ENCODE measurements around the gene LMF2.

LMF2 gene

DNA sequence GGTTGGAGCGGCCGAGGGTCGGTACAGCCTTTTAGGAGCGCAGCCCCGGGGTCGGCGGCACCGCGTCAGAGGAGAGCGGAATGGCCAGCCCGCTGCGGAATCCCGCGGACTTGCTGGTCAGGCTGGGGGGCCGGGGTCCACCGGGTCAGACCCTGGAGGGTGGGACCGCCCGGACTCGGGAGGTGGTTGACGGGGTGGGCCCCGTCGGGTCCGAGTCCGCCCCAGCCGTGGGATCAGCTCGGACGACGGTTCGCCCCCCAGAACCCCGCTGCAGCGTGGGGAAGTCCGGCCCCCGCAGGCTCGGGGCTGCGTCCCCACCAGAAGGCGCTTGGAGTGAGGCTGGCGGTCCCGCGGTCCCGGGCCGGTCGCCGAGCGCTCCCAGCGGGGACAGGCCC, 26.5 kb downstream of the LMF2 start:
- no peak for DNase-seq

- no peak for DNase-seq
Measured at GRCh38 chr22:50479721-50480120, 27.8 kb downstream of the LMF2 start.

GRCh38 chr22:50477923-50478322, 29.6 kb downstream of the LMF2 start:
- DNase-seq = no peak

DNA sequence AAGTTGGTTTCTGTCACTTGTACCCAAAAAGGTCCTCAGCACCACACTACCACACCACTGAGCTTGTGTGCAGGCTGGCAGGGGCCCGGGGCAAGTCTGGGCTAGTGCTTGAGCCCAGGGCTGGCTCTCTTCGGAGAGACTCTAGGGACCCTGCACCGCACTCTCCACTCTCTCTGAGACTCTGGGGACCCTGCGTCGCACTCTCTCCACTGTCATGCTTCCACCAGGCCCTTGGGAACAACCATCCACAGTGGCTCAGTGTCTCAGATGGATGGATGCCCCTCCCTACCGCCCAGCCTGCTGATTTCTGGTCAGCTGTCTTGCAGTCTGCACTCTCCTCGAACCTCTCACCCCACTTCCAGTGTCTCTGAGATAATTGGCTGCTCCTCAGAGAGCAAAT, 30.6 kb downstream of the LMF2 start:
- no peak for DNase-seq

- DNase-seq = no peak
Measured at GRCh38 chr22:50475652-50476002, 31.9 kb downstream of the LMF2 start.

- DNase-seq = peak; percentile 70 to 85 (median 76)
Measured at GRCh38 chr22:50474710-50475651, 32.5 kb downstream of the LMF2 start, which contains the start of gene SBF1. Gene SBF1, minus strand, starts transcription at chr22:50475035. Its CDS starts 195 bp downstream, at chr22:50474840.

DNA sequence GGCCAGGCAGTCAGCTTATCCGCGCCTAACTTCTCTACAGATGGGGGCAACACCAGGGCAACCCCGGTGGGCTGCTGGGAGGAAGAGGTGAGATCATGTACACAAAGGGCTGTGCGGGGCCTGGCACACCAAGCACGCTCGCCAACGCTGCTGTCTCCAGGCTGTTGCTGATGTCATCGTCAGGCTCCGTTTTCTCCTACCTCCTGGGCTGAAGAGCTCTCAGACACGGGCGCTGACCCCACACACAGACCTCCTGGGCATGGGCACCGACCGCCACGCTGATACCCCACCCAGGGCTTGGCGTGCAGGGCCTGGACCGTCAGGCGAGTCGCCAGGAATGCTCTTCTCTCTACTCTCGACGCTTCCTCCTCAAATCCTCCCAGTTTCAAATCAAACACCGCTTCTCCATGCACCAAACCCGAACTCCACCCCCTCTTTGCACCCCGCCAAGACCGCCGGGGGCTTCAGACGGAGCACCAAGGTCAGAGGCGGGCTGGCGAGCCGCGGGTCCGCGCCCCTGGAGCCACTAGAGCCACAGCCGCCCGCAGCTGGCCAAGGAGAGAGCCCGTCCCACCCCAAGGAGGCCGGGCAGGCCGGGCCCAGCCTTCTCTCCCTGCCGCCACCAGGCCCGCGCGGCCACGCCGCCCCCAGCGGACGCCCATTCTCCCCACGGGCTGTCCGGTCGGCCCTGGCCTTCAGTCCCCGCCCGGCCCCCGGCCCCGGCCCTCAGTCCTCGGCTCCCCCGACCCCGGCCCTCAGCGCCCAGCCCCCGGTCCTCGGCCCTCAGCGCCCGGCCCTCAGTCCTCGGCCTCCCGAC, 33.4 kb downstream of the LMF2 start:
- DNase-seq = no peak

DNA sequence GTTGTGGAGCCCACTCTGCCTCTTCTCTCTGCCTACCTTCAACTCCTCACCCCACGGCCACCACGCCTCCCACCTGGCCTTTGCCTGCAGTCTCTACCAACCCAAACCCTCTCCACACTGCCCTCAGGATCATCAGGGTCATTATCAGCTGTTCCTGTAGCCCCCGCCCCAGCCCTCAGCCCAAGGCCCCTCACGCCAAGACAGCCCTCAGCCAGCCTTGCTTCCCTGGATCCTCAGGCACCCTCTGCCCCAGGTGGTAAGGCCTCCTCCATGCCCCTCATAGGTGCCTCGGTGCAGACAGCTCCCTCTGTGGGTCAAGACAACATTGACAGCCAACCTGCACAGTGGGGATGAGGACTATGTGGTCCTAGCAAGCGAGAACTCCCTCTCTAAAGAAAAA, 34.4 kb downstream of the LMF2 start:
- peak in 2 of 4 experiments; percentile 12 to 24 for DNase-seq

DNA sequence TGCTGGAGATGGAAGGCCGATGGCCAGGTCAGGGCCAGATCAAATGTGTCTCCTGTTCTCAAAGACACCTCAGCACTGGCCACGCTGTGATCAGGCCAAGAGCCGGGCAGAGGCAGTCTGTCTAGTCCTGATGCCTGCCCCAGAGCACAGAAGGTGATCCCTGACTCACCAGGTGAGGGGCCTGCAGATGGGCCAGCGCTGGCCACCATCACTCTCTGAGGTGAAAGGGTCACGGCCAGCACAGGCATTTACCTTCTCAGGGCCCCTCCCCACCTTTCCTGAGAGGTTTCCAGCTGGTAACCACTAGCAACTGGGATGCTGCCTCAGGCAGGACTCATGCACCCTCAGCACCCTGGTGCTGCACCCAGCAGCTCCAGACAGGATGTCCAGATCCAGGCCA, 35.5 kb downstream of the LMF2 start:
- DNase-seq = no peak

DNA sequence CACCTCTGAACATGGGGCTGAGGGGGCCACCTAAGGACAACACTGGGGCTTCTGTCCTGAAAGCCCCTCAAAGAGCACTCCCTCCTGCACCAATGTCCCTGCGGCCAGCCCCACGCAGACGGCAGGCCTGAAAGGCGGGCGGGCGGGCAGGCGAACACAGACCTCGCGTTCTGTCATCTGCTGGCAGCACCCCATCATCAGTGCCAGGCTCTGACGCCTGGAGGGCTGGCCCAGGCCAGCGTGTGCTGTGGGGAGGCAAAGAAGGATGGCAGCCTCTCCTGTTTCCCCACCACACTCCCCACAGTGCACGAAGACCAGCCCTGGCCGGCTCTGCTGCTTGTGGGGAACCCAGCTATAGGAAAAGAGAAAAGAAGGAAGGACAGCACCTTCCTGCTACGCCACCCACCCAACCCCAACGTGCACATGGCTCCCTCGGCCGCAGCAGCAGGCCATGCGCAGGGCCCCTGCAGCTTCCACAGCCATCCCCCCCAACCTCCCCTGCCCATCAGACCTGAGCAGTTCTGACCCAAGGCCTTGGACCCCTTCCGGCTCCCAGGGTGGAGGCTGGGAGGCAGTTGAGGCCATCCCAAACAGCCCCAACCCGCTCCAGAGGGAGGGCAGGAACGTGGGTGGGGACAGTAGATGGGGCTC, 36.2 kb downstream of the LMF2 start:
- DNase-seq = no peak

DNA sequence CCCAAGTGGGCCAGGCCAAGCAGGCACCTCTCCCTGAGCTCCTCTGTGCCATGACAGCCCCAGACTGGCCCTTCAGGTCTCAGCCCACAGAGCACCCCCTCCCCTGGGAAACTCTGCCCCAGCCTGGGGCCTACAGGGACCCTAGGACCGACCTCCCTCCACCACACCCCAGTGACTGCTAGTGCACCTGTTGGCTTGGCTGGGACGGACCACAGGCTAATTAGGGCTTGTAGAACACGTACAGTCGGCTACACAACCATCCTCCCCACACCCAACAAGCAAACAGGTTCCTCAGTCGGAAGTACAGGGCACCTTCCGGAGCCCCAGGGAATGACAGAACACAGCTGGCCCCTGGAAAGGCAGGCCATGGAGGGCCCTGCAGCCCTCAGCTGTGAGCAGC, 37.0 kb downstream of the LMF2 start:
- no peak for DNase-seq

GRCh38 chr22:50469377-50470305, 37.9 kb downstream of the LMF2 start:
- peak; percentile 76 to 98 (median 91) for DNase-seq

DNA sequence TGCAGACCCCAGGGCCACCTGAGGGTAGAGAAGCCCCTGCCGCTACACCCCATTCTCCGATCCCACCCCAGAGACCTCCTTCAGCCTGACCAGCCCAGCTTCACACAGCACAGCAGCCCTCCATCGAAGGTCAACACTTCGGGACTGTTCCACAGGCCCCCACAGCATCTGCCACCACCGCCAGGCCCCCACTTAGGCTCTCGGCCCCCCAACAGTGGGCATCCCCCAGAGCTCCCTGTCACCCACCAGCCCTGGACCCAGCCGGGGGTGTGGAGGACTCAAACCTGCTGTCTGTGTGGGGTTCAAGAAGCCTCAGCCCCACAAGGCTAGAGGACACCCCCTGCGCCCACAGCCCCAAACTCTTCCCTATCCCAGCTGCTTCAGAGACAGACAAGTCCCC, 38.9 kb downstream of the LMF2 start:
- no peak for DNase-seq

- DNase-seq = no peak
Measured at GRCh38 chr22:50467773-50468440, 39.6 kb downstream of the LMF2 start.

DNA sequence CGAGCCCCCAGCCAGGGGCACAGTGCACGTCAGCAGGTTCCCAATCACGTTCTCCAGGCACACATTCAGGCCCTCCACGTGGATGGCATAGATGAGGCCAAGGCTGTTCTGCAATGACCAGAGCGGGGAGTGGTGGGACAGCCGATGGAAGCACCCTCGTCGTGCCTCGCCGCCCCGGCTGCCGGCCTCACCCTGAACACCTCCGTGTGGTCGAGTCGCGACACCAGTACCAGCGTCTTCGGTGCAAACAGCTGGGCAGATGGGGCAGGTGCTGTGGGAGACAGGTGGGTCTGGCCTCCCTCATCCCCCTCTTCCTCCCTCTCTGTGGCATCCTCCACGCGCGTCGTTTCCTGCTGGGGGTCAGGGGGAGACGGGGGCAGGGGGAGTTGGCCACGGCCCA, 40.2 kb downstream of the LMF2 start:
- no peak for DNase-seq

DNA sequence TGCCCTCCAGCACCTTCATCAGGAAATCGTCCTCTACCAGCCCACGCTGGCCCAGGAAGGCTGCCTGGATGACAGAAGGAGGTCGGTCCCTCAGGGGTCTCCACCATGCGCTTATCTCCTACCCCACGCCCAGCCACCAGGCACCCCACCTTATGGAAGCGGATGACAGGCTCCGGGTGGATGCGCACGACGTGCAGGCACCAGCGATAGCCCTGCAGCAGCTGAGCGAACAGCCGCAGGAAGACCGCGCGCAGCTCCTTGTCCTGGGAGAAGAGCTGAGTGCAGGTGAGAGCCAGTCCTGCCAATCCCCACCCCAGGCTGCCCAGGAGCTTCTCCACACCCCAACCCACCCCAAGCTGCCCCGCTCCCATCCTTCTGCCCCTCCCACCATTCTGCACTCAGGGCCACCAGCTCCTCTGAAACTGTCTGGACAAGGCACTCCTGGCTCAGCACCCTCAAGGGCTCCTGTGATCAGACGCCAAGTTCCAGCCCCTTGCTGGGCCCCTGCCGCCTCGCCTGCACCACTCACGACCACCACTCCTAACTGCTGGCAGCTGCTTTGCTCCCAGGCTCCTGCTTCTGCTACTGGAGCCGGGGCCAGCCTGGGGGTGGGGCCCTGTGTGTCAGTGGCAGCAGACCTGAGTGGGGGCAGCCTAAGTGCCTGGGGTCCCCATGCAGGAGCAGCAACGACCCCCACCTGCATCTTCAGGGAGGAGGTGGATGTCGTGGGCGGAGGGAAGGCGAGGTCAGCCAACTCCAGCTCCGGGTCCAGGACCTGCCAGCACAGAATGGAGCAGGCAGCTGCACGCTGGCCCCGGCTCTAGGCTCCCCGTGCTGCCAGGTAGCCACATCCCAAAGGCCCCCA, 42.2 kb downstream of the LMF2 start:
- DNase-seq = no peak

DNA sequence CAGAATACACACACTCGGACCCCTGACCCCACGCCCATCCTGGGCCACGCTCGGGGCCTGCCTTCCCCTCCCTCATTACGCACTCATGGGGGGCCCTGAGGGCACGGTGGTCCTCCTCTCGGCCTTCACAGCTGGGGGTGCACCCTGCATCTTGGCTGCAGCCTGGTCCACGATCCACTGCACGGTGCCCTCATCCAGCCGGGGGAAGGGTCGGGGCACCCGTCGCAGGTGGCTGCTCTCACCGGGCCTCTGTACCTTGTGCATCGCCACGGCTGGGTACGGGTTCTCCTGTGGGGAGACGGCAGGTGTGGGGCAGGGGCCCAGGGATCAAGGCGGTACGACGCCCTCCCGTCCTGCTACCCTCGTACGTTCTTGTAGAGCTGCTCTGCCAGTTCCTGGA, 43.1 kb downstream of the LMF2 start:
- DNase-seq = no peak

DNA sequence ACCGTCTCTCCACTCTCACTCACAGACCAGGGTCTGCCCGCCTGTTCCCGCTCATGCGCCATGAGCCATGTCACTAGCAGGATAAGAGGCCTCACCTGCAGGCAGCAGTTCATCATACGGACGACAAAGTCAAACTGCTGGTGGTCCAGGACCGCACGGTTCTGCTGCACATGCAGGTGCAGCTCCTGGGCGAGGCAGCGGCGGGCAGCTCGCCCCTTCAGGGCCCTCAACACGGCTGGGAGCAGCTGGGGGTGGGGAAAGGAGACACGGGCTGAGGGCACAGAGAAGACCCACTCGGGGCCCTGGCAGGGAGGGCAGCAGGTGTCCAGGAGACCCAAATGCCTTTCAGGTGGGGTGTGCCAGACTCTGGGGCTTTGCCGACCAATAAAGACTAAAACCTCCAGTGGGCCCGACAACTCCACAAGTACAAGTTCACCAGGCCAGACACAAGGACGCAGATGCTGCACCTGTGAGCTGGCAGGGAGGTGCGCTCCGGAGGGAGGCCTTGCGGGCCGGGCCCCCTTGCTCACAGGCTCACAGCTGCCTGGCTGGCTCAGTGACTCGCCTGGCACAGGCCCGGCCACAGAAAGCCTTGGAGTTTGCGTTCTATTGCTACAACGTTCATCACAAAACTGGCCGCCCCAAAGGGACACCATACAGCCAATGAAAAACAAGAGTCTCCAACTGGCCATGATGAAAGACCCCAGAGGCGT, 44.2 kb downstream of the LMF2 start:
- no peak for DNase-seq

DNA sequence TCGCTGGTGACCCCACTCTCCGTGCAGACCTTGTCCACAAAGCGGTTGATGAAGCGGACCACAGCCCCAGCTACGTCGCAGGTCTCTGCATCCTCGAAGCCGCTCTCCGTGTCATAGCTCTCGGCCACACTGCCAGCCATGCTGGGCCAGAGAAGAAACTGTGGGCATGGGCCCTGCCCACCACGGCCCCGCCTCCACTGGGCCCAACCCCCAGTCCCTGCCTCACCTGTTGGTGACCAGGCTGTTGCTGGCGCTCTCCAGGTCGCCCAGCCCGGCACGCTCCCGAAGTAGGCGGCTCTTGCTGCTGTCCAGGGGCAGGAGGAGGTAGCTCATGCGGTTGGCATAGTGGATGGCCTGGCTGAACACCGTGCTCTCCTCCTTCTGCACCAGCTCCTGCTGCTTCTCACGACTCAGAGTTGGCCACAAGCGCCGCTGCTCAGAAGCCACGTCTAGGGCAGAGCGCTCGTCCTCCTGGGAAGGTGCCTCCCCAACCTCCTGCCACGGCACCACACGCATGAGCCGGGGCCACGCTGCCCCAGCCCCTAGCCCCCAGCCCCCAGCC, 45.4 kb downstream of the LMF2 start:
- no peak for DNase-seq

DNA sequence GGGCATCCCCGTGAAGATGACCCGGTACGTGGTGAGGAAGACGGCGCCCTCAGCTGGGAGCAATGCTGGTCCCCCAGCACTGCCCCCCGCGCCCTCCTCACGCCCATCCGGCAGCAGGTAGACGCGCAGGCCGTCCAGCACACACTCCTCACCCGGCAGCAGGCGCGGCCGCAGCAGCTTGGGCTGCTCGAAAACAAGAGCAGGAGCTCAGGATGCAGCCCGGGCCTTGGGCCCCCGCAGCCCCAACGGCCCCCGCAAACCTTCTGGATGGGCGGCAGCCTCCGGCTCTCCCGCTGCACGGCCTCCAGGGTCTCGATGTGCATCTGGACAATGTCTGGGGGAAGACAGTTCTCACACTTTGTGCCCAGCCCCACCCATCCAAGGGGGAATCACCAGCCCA, 46.0 kb downstream of the LMF2 start:
- DNase-seq = no peak

Measured in activated CD4-positive, CD25-positive, alpha-beta regulatory T cell (primary cell).